SJSA1 (cell line): ENCODE measurements around the gene WDR59. TPM values are rescaled to one million over a fixed set of nuclear protein-coding genes. Genes with fewer than 3 reads are reported as not detected.

Experiments used
- DNase-seq, 2 experiments: peaks; one replicate each; pipeline ENCODE4 v3.0.0-alpha.2; 2015 to 2020; ENCODE audit warnings: low spot score in 2 of 2, low read depth in 1 of 2
- H3K27ac ChIP-seq: fragments of 250-450 bp; sonication (Bioruptor Pico); 2 replicates; pipeline ENCODE4 v1.5.1; 2020; ENCODE audit warnings: mild to moderate bottlenecking, moderate library complexity
- H3K27me3 ChIP-seq: fragments of 250-450 bp; sonication (Bioruptor Pico); replicated peaks from 2 replicates; pipeline ENCODE4 v1.5.1; 2020; ENCODE audit warnings: mild to moderate bottlenecking, moderate library complexity
- H3K36me3 ChIP-seq: fragments of 250-450 bp; sonication (Bioruptor Pico); 2 replicates; pipeline ENCODE4 v1.5.1; 2020; ENCODE audit warnings: mild to moderate bottlenecking
- H3K4me1 ChIP-seq: fragments of 250-450 bp; sonication (Bioruptor Pico); replicated peaks from 2 replicates; pipeline ENCODE4 v1.6.1; 2021; ENCODE audit warnings: mild to moderate bottlenecking
- H3K4me3 ChIP-seq: fragments of 250-450 bp; sonication (Bioruptor Pico); 2 replicates; pipeline ENCODE4 v1.5.1; 2020; ENCODE audit warnings: mild to moderate bottlenecking
- H3K9me3 ChIP-seq: fragments of 250-450 bp; sonication (Bioruptor Pico); replicated peaks from 2 replicates; pipeline ENCODE4 v1.5.1; 2020; ENCODE audit warnings: mild to moderate bottlenecking
- total RNA-seq: library from RNA; depleted of rRNA; stranded (reverse); fragments of >200 nt; shearing (Covaris generic); gene quantifications from 2 replicates; pipeline ENCODE4 v1.2.3, GENCODE V29; 2014

Gene WDR59
- total RNA-seq, 1 experiment from 2014 or later, result 10.0 TPM

GRCh38 chr16:74899816-74900215 lies 85.1 kb downstream of the WDR59 start:
- no peak for DNase-seq
- no peaks in the 10 kb centered on the region for H3K9me3 ChIP-seq
- H3K27ac ChIP-seq, result no peak overlapping the region
- H3K4me3 ChIP-seq, result no peak overlapping the region
- peaks cover 10% of the 10 kb centered on the region; the same call in 1 of the 2 replicates for H3K36me3 ChIP-seq
- H3K4me1 ChIP-seq, result peaks cover 4% of the 10 kb centered on the region
- H3K27me3 ChIP-seq, result no peaks in the 10 kb centered on the region

- Histone ChIP-seq H3K4me1 (peaks cover 4% of the 10 kb centered on the region), H3K27ac (no peak overlapping the region), H3K27me3 (no peaks in the 10 kb centered on the region), H3K4me3 (no peak overlapping the region), H3K9me3 (no peaks in the 10 kb centered on the region), H3K36me3 (peaks cover 8% of the 10 kb centered on the region; the same call in 1 of the 2 replicates)
- no peak for DNase-seq
These were observed 86.3 kb downstream of the WDR59 start for GRCh38 chr16:74898659-74899058.

DNA sequence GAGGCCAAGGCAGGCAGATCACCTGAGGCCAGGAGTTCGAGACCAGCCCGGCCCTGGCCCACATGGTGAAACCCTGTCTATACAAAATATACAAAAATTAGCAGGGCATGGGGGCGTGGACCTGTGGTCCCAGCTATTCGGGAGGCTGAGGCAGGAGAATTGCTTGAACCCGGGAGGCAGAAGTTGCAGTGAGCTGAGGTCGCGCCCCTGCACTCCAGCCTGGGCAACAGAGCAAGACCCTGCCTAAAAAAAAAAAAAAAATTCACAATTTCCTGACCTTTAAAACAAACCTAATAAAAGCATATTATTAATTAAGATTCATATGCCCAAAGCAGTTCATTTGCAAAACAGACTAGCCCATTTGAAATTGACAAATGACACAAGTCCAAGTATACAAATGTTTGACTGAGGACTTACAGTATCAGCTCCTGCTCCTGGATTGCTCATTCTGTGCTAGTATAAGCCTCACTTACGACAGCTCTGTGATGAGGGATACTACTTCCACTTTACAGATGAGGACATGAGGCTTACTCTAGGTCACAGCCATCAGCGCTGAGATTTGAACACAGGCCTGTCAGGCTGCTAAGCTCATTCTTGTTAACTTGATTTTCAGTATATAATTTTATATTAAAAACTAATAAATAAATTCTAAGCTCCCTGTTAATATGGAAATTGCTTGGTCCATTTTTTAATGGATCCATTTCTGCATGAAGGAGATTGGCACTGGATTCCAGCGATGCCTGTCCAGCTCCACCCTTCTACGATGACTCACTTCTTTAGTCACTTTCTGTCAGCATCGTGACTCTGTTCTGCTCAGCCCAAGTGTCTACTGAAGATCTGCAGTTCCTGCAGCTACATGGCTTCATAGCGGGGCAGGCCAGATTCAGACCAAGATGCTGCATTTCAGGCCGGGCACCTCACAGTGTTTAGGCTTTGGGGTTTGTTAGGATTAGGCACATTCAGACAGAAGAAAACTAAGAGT lies 88.2 kb downstream of the WDR59 start:
- H3K36me3 ChIP-seq, result peaks cover 19% of the 10 kb centered on the region
- H3K4me1 ChIP-seq, result peaks cover 4% of the 10 kb centered on the region
- peak in 1 of 2 experiments; percentile 9 for DNase-seq
- H3K27me3 ChIP-seq, result no peaks in the 10 kb centered on the region
- H3K9me3 ChIP-seq, result no peaks in the 10 kb centered on the region
- H3K27ac ChIP-seq, result no peak overlapping the region
- H3K4me3 ChIP-seq, result no peak overlapping the region

DNA sequence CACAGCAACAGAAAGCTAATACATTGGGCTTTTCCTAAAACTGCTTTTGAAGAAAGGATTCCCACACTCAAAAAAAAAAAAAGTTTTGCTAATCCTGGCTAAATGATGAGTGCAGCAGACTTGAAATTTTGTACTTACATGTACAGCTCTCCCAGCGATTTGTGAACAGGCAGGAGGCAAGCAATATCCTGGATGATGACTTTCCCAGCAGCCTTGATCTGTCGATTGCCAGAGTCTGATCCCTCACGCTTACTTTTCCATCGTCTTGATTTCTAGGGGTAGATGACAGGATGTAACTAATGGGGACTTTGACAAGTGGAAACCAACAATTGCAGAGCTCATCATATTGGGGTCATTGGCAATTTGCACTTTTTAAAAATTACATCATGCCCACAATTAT lies 91.4 kb downstream of the WDR59 start:
- DNase-seq, result no peak
- Histone ChIP-seq H3K4me3 (no peak overlapping the region), H3K4me1 (peaks cover 4% of the 10 kb centered on the region), H3K27me3 (no peaks in the 10 kb centered on the region), H3K36me3 (peaks cover 32% of the 10 kb centered on the region), H3K27ac (no peak overlapping the region), H3K9me3 (no peaks in the 10 kb centered on the region)

- H3K27ac ChIP-seq, result no peak overlapping the region
These were observed 92.1 kb downstream of the WDR59 start for GRCh38 chr16:74892574-74893461.

DNA sequence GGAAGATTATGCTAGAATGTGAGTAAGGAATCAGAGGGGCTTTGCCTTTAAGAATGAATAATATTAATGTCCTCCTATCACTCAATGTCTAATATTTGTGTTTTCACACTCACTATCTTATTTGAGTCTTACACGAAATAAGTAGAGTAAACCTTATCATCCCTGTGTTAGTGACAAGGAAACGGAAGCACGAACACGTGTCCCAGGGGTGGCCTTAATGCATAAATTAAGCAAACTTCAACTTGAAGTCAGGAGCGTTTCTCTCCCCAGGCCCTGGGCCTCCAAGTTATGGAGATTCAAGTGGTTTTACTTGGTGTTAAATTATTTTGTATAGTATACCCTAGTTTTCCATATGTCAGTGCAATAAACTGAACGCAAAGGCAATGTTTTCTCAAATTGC lies 96.0 kb downstream of the WDR59 start:
- Histone ChIP-seq H3K9me3 (no peaks in the 10 kb centered on the region), H3K27ac (no peak overlapping the region), H3K36me3 (peaks cover 51% of the 10 kb centered on the region), H3K27me3 (no peaks in the 10 kb centered on the region), H3K4me1 (no peaks in the 10 kb centered on the region), H3K4me3 (no peak overlapping the region)
- DNase-seq, result no peak

More at GRCh38 chr16:74892574-74893461, 92.1 kb downstream of the WDR59 start:
- Histone ChIP-seq H3K36me3 (peaks cover 34% of the 10 kb centered on the region), H3K4me1 (peaks cover 4% of the 10 kb centered on the region), H3K9me3 (no peaks in the 10 kb centered on the region), H3K27me3 (no peaks in the 10 kb centered on the region), H3K4me3 (no peak overlapping the region)
- DNase-seq, result no peak

DNA sequence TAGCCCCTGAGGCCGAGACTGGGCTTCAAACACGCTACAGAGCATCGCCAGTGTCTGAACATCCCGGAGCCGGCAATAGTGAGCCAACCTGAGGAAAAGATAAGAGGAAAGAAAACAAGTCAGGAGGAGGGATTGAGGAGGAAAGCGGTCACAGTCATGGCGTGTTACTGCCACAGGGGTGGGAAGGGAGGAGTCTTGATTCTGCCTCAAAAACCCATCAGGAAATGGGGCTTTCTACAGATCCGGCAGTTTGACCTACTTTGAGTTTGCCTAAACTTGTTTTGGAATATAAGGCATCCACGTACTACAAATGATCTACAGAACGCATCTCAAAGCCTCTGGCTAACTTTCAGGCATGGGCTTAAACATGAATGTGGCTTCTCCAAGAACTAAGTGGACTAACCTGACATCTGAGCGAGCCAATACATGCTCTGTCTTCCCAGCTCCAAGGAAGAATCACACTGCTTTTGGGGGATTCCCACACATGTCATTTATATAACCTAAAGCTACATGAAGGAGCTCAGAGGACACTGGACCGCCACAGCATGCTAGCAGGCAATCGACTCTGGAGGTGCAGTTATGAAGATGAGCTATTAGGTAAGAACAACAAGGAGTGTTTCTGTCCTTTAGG lies 96.6 kb downstream of the WDR59 start:
- peaks cover 52% of the 10 kb centered on the region for H3K36me3 ChIP-seq
- no peaks in the 10 kb centered on the region for H3K4me1 ChIP-seq
- no peaks in the 10 kb centered on the region for H3K27me3 ChIP-seq
- no peak overlapping the region for H3K27ac ChIP-seq
- H3K4me3 ChIP-seq, result no peak overlapping the region
- no peaks in the 10 kb centered on the region for H3K9me3 ChIP-seq
- DNase-seq, result no peak

DNA sequence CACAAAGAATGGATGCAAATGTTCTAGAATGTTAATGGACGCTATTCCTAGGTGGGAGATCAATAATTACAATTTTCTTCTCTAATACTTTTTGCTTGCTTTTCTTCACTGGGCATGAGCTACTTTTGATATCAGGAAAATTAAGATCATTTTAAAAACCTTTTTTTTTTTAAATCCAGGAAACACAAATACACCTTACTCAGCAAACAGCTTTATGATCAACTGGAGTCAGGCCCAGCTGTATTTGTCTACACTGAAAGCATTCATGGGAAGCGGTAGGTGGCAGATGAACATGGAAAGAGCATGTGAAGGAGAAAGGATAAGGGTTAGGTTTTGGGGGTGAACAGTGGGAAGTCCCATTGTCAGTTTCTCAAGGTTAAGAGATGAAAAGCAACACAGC lies 97.8 kb downstream of the WDR59 start:
- DNase-seq, result no peak
- Histone ChIP-seq H3K4me3 (no peak overlapping the region), H3K36me3 (peaks cover 47% of the 10 kb centered on the region), H3K27ac (no peak overlapping the region), H3K9me3 (no peaks in the 10 kb centered on the region), H3K27me3 (no peaks in the 10 kb centered on the region), H3K4me1 (no peaks in the 10 kb centered on the region)

GRCh38 chr16:74877706-74878105 lies 107.2 kb downstream of the WDR59 start:
- Histone ChIP-seq H3K36me3 (peaks cover 11% of the 10 kb centered on the region; the same call in 1 of the 2 replicates), H3K9me3 (no peaks in the 10 kb centered on the region), H3K27me3 (no peaks in the 10 kb centered on the region), H3K4me3 (no peak overlapping the region), H3K27ac (no peak overlapping the region), H3K4me1 (no peaks in the 10 kb centered on the region)
- no peak for DNase-seq

GRCh38 chr16:74874912-74875546 lies 109.9 kb downstream of the WDR59 start:
- Histone ChIP-seq H3K27me3 (no peaks in the 10 kb centered on the region), H3K9me3 (no peaks in the 10 kb centered on the region), H3K27ac (no peak overlapping the region), H3K4me1 (no peaks in the 10 kb centered on the region), H3K36me3 (peaks cover 5% of the 10 kb centered on the region; the same call in 1 of the 2 replicates), H3K4me3 (no peak overlapping the region)
- no peak for DNase-seq

DNA sequence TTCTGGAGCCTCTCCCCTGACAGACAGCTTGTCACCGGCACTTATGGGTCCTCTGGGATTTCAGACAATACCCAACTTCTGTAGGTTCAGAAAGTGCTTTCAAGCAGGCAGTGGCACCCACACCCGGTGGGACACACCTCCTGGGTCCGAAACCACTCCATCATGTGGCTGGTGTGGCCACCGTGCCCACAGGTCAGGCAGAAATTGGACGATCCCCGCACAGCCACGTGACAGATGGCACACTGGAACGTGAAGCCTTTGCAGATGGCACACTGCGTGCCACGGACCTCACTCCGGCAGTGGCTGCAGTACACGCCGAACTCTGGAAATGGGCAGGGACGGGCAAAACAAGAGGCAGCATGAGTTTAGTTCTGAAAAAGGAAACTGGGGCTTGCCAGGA lies 110.8 kb downstream of the WDR59 start:
- Histone ChIP-seq H3K4me3 (no peak overlapping the region), H3K27me3 (no peaks in the 10 kb centered on the region), H3K36me3 (peaks cover 5% of the 10 kb centered on the region; the same call in 1 of the 2 replicates), H3K4me1 (no peaks in the 10 kb centered on the region), H3K9me3 (no peaks in the 10 kb centered on the region), H3K27ac (no peak overlapping the region)
- DNase-seq, result no peak

- Histone ChIP-seq H3K9me3 (no peaks in the 10 kb centered on the region), H3K27ac (no peak overlapping the region), H3K4me3 (no peak overlapping the region), H3K36me3 (peaks cover 5% of the 10 kb centered on the region; the same call in 1 of the 2 replicates), H3K27me3 (no peaks in the 10 kb centered on the region), H3K4me1 (peaks cover 11% of the 10 kb centered on the region)
- no peak for DNase-seq
These were observed 112.6 kb downstream of the WDR59 start for GRCh38 chr16:74872302-74872701.

DNA sequence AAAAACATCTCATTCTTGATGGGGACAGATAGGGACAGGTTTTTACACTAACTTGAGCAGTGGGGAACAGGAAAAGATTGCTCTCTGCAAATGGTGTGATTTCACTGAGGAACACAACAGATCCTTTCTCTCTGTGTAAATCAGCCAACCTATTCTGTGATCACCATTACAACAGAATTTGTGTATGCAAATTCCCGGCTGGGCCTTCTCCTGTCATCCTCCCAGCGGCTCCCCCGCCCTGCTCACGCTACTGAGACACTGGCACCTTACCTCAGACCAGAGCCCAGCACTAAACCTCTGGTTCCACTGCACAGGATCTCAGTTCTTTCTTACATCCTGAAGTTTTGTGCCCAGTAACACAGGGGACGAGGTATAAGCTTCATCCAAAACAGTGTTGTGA lies 113.3 kb downstream of the WDR59 start:
- no peaks in the 10 kb centered on the region for H3K9me3 ChIP-seq
- H3K4me1 ChIP-seq, result peaks cover 11% of the 10 kb centered on the region
- no peak overlapping the region for H3K27ac ChIP-seq
- H3K36me3 ChIP-seq, result peaks cover 5% of the 10 kb centered on the region; the same call in 1 of the 2 replicates
- DNase-seq, result no peak
- no peaks in the 10 kb centered on the region for H3K27me3 ChIP-seq
- H3K4me3 ChIP-seq, result no peak overlapping the region
